GM12878 (cell line): ENCODE data around the gene CLIP2. TPM values are rescaled to one million over a fixed set of nuclear protein-coding genes. Genes with fewer than 3 reads are reported as not detected.

Experiments
- ATAC-seq: fragments of 200-7000 bp; cut with Tn5 transposase; 3 replicates; pipeline ENCODE4 v1.9.1; 2020; ENCODE audit warnings: mild to moderate bottlenecking, moderate library complexity
- BruUV-seq: library from RNA; stranded (reverse); fragments of 400-500 nt; replicated peaks from 2 replicates; lab custom pipeline; 2021; lab: Mats Ljungman, UMichigan
- CTCF ChIA-PET: fragments of 300-600 bp; sonication (Branson Sonifier 250); formaldehyde crosslinking; extraction: SDS; loops from one replicate; lab custom pipeline; 2021; ENCODE audit warnings: inconsistent platforms; lab: Yijun Ruan, JAX
- POLR2A ChIA-PET: fragments of 350-600 bp; formaldehyde crosslinking; extraction: SDS; loops from one replicate; lab custom pipeline; 2021; ENCODE audit warnings: inconsistent platforms; lab: Charles Lee
- RAD21 ChIA-PET: fragments of 300-600 bp; sonication (Branson Sonifier 250); formaldehyde crosslinking; loops from one replicate; lab custom pipeline; 2023; ENCODE audit warnings: antibody characterized with exemption; ENCODE audit not compliant: unreplicated experiment; lab: Charles Lee
- SMC1A ChIA-PET: fragments of 300-600 bp; sonication (Branson Sonifier 250); formaldehyde crosslinking; loops from one replicate; lab custom pipeline; 2023; ENCODE audit not compliant: unreplicated experiment, uncharacterized antibody; lab: Charles Lee
- DNase-seq: peaks from one replicate; pipeline ENCODE4 v3.0.0-alpha.2; 2011; ENCODE audit warnings: low read depth, low spot score
- FAIRE-seq: peaks from 3 replicates; lab custom pipeline; 2011; peaks lifted over from hg19 to GRCh38; lab: Jason Lieb, UNC
- H2AFZ ChIP-seq: 2 replicates; pipeline ENCODE4 v1.6.0; 2011; ENCODE audit warnings: low read depth, low read length, control low read depth; ENCODE audit not compliant: control insufficient read depth
- H3K27ac ChIP-seq: 2 replicates; pipeline ENCODE4 v1.5.1; 2011; ENCODE audit warnings: control low read depth; ENCODE audit not compliant: control insufficient read depth, insufficient read depth
- H3K27me3 ChIP-seq, 2 experiments: replicated peaks in 1 of 2; 2 replicates each; pipeline versions ENCODE4 v1.6.0 to v1.6.1; 2011; ENCODE audit warnings: low read length in 1 of 2; ENCODE audit not compliant: control insufficient read depth in 2 of 2, insufficient read depth in 2 of 2
- H3K36me3 ChIP-seq, 2 experiments: 2 replicates each; pipeline ENCODE4 v1.5.1; 2011; ENCODE audit warnings: low read length in 1 of 2; ENCODE audit not compliant: control insufficient read depth in 2 of 2, insufficient read depth in 2 of 2
- H3K4me1 ChIP-seq: 2 replicates; pipeline ENCODE4 v1.6.1; 2011; ENCODE audit warnings: mild to moderate bottlenecking, low read length, moderate library complexity, mixed read lengths; ENCODE audit not compliant: control insufficient read depth, insufficient read depth
- H3K4me2 ChIP-seq: 2 replicates; pipeline ENCODE4 v1.6.0; 2011; ENCODE audit warnings: control low read depth; ENCODE audit not compliant: control insufficient read depth, insufficient read depth
- H3K4me3 ChIP-seq: fragments of 200-600 bp; sonication (generic); 2 replicates; pipeline ENCODE4 v1.5.1; 2016
- H3K79me2 ChIP-seq: 2 replicates; pipeline ENCODE4 v1.6.0; 2011; ENCODE audit warnings: low read length; ENCODE audit not compliant: control insufficient read depth, insufficient read depth
- H3K9ac ChIP-seq: 2 replicates; pipeline ENCODE4 v1.8.0; 2011; ENCODE audit warnings: low read length, control low read depth, mixed read lengths; ENCODE audit not compliant: control insufficient read depth, insufficient read depth
- H3K9me3 ChIP-seq: replicated peaks from 3 replicates; pipeline ENCODE4 v1.5.1; 2011; ENCODE audit warnings: mild to moderate bottlenecking, low read length; ENCODE audit not compliant: control insufficient read depth, insufficient read depth
- H4K20me1 ChIP-seq: 2 replicates; pipeline ENCODE4 v1.6.0; 2011; ENCODE audit not compliant: control insufficient read depth, insufficient read depth
- GATAD2B ChIP-seq: fragments of 450-650 bp; conservative IDR thresholded peaks from 2 replicates; pipeline ENCODE4 v1.6.1; 2017; ENCODE audit warnings: low read depth, mild to moderate bottlenecking, moderate library complexity
- HCFC1 ChIP-seq: fragments of 150-350 bp; IDR thresholded peaks from 2 replicates; pipeline ENCODE4 v1.6.1; 2014; ENCODE audit warnings: low read length
- HDAC2 ChIP-seq: fragments of 200-600 bp; sonication (generic); IDR thresholded peaks from 2 replicates; pipeline ENCODE4 v1.6.1; 2017
- JUNB ChIP-seq: IDR thresholded peaks from 2 replicates; pipeline ENCODE4 v1.6.1; 2016; ENCODE audit warnings: antibody characterized with exemption, mild to moderate bottlenecking
- NR2C2 ChIP-seq: IDR thresholded peaks from 2 replicates; pipeline ENCODE4 v1.6.1; 2011; ENCODE audit warnings: borderline replicate concordance, low read depth; ENCODE audit not compliant: control insufficient read depth, insufficient read length
- RBBP5 ChIP-seq: fragments of 200-600 bp; sonication (generic); conservative IDR thresholded peaks from 2 replicates; pipeline ENCODE4 v1.6.1; 2016
- SMARCA5 ChIP-seq: fragments of 450-650 bp; IDR thresholded peaks from 2 replicates; pipeline ENCODE4 v1.6.1; 2017; ENCODE audit warnings: mild to moderate bottlenecking
- ZZZ3 ChIP-seq: IDR thresholded peaks from 2 replicates; pipeline ENCODE4 v1.6.1; 2011; ENCODE audit warnings: low read depth; ENCODE audit not compliant: control insufficient read depth, insufficient read length
- WGBS: methylation state at CpG from one replicate; pipeline ENCODE4 v1.1.6; 2016; ENCODE audit warnings: low lambda C conversion rate; ENCODE audit not compliant: insufficient replicate concordance, insufficient coverage; ENCODE audit errors: missing lambda C conversion rate; 5-methylcytosine and 5-hydroxymethylcytosine counted together
- in situ Hi-C: fragments of 300-500 bp; cut with MboI; formaldehyde crosslinking; loops from 9 replicates; pipeline ENCODE4 v1.14.3; 2018; ENCODE audit warnings: mixed read lengths
- intact Hi-C: fragments of 100-400 bp; cut with micrococcal nuclease; formaldehyde crosslinking; loops from one replicate; pipeline ENCODE4 v1.14.2; 2022; ENCODE audit not compliant: unreplicated experiment
- polyA plus RNA-seq, 11 experiments: library from polyadenylated mRNA; depleted of rRNA in 4 of 11; unstranded in 6 of 11; stranded (reverse) in 5 of 11; fragments of >200 nt; fragmentation: Nextera tagmentation in 4 of 11; fragmentation: Illumina TruSeq in 1 of 11; extraction: Ambion mirVana in 4 of 11; extraction: Trizol in 1 of 11; gene quantifications; 1 replicate in 1 of 11; 2 replicates in 10 of 11; pipeline versions ENCODE4 v1.2.1 to v1.2.3, GENCODE V29; 2011 to 2016; ENCODE audit warnings: inconsistent platforms in 2 of 11, missing spikeins in 2 of 11, low read depth in 1 of 11
- total RNA-seq, 4 experiments: library from RNA; depleted of rRNA in 3 of 4; stranded (reverse); fragments of >200 nt in 3 of 4; fragmentation: Illumina TruSeq in 1 of 4; extraction: Trizol in 1 of 4; gene quantifications; 2 replicates each; pipeline versions ENCODE4 v1.2.1 to v1.2.3, GENCODE V29; 2013 to 2021
- TF ChIP-seq, protein P1 (sequence below), 3 experiments: IDR thresholded peaks in 2 of 3; conservative IDR thresholded peaks in 1 of 3; 2 replicates each; pipeline ENCODE4 v1.5.1; 2011; ENCODE audit warnings: low read depth in 3 of 3, low read length in 3 of 3, mild to moderate bottlenecking in 3 of 3, control low read depth in 2 of 3, moderate library complexity in 2 of 3, inconsistent platforms in 1 of 3, mixed read lengths in 1 of 3; ENCODE audit not compliant: control insufficient read depth in 2 of 3, insufficient read depth in 1 of 3; ENCODE audit errors: extremely low read depth in 1 of 3
- TF ChIP-seq, protein P2 (sequence below): fragments of 450-650 bp; formaldehyde crosslinking; IDR thresholded peaks from 2 replicates; pipeline ENCODE4 v1.4.0; 2020; ENCODE audit warnings: mild to moderate bottlenecking, moderate library complexity
- TF ChIP-seq, protein P3 (sequence below): IDR thresholded peaks from 2 replicates; pipeline ENCODE4 v1.6.1; 2012; ENCODE audit warnings: mild to moderate bottlenecking, low read depth, low read length
- TF ChIP-seq, protein P4 (sequence below): IDR thresholded peaks from 2 replicates; pipeline ENCODE4 v1.6.1; 2012; ENCODE audit warnings: low read length, inconsistent platforms

Gene CLIP2
- total and polyA plus RNA-seq, 10 of the 15 experiments (the other 5 are each of a cell fraction or from before 2014, with no cell fraction given): 0.26 to 56.3 (median 21.0) TPM

DNA sequence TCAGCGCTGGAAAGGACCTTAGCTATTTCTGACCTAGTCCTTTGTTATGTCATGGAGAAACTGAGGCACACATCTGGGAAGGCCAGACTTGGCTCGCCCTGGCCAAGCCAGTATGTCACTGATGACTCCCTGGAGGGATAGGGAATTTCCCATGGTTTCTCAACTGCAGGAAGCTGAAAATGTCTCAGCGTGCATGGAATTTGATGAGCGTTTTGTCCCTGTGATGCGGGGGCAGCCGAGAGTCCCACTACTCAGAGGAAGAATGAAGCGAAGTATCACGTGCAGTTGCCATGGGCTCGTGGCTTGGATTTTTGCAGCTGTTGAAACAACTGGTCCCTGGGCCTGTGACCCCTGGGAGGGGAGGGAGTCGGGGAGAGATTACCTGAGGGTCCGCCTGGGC lies 44.8 kb downstream of the CLIP2 start:
- SMC1A ChIA-PET: no interaction called here
- intact Hi-C loops: no loop called here
- TF ChIP-seq HCFC1 (no peak), SMARCA5 (no peak), HDAC2 (no peak), NR2C2 (no peak), RBBP5 (no peak), JUNB (no peak), GATAD2B (no peak), ZZZ3 (no peak)
- TF ChIP-seq, protein P1, sequence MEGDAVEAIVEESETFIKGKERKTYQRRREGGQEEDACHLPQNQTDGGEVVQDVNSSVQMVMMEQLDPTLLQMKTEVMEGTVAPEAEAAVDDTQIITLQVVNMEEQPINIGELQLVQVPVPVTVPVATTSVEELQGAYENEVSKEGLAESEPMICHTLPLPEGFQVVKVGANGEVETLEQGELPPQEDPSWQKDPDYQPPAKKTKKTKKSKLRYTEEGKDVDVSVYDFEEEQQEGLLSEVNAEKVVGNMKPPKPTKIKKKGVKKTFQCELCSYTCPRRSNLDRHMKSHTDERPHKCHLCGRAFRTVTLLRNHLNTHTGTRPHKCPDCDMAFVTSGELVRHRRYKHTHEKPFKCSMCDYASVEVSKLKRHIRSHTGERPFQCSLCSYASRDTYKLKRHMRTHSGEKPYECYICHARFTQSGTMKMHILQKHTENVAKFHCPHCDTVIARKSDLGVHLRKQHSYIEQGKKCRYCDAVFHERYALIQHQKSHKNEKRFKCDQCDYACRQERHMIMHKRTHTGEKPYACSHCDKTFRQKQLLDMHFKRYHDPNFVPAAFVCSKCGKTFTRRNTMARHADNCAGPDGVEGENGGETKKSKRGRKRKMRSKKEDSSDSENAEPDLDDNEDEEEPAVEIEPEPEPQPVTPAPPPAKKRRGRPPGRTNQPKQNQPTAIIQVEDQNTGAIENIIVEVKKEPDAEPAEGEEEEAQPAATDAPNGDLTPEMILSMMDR (IDR thresholded peaks at IDR 0.05 in 2 of 3, conservative IDR thresholded peaks at IDR 0.05 in 1 of 3; ENCODE audit: control insufficient read depth in 2 of 3, extremely low read depth in 1 of 3, insufficient read depth in 1 of 3, low read depth in 3 of 3, low read length in 3 of 3): no peak
- TF ChIP-seq, protein P2, sequence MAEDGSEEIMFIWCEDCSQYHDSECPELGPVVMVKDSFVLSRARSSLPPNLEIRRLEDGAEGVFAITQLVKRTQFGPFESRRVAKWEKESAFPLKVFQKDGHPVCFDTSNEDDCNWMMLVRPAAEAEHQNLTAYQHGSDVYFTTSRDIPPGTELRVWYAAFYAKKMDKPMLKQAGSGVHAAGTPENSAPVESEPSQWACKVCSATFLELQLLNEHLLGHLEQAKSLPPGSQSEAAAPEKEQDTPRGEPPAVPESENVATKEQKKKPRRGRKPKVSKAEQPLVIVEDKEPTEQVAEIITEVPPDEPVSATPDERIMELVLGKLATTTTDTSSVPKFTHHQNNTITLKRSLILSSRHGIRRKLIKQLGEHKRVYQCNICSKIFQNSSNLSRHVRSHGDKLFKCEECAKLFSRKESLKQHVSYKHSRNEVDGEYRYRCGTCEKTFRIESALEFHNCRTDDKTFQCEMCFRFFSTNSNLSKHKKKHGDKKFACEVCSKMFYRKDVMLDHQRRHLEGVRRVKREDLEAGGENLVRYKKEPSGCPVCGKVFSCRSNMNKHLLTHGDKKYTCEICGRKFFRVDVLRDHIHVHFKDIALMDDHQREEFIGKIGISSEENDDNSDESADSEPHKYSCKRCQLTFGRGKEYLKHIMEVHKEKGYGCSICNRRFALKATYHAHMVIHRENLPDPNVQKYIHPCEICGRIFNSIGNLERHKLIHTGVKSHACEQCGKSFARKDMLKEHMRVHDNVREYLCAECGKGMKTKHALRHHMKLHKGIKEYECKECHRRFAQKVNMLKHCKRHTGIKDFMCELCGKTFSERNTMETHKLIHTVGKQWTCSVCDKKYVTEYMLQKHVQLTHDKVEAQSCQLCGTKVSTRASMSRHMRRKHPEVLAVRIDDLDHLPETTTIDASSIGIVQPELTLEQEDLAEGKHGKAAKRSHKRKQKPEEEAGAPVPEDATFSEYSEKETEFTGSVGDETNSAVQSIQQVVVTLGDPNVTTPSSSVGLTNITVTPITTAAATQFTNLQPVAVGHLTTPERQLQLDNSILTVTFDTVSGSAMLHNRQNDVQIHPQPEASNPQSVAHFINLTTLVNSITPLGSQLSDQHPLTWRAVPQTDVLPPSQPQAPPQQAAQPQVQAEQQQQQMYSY (CRISPR knock-in tag): no peak
- TF ChIP-seq, protein P3, sequence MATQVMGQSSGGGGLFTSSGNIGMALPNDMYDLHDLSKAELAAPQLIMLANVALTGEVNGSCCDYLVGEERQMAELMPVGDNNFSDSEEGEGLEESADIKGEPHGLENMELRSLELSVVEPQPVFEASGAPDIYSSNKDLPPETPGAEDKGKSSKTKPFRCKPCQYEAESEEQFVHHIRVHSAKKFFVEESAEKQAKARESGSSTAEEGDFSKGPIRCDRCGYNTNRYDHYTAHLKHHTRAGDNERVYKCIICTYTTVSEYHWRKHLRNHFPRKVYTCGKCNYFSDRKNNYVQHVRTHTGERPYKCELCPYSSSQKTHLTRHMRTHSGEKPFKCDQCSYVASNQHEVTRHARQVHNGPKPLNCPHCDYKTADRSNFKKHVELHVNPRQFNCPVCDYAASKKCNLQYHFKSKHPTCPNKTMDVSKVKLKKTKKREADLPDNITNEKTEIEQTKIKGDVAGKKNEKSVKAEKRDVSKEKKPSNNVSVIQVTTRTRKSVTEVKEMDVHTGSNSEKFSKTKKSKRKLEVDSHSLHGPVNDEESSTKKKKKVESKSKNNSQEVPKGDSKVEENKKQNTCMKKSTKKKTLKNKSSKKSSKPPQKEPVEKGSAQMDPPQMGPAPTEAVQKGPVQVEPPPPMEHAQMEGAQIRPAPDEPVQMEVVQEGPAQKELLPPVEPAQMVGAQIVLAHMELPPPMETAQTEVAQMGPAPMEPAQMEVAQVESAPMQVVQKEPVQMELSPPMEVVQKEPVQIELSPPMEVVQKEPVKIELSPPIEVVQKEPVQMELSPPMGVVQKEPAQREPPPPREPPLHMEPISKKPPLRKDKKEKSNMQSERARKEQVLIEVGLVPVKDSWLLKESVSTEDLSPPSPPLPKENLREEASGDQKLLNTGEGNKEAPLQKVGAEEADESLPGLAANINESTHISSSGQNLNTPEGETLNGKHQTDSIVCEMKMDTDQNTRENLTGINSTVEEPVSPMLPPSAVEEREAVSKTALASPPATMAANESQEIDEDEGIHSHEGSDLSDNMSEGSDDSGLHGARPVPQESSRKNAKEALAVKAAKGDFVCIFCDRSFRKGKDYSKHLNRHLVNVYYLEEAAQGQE: no peak
- TF ChIP-seq, protein P4, sequence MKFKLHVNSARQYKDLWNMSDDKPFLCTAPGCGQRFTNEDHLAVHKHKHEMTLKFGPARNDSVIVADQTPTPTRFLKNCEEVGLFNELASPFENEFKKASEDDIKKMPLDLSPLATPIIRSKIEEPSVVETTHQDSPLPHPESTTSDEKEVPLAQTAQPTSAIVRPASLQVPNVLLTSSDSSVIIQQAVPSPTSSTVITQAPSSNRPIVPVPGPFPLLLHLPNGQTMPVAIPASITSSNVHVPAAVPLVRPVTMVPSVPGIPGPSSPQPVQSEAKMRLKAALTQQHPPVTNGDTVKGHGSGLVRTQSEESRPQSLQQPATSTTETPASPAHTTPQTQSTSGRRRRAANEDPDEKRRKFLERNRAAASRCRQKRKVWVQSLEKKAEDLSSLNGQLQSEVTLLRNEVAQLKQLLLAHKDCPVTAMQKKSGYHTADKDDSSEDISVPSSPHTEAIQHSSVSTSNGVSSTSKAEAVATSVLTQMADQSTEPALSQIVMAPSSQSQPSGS: no peak
- CTCF ChIA-PET: interaction anchor here (0.5 kb wide), 1 partner anchor 562 kb away, joined by 3 read pairs; no protein-coding TSS in a partner anchor
- no peak for ATAC-seq
- no peaks in the 10 kb centered on the region for H3K27me3 ChIP-seq
- H3K4me3 ChIP-seq: no peak overlapping the region
- H3K27ac ChIP-seq: no peak overlapping the region
- no peak for FAIRE-seq
- H4K20me1 ChIP-seq: no peaks in the 10 kb centered on the region
- H3K9me3 ChIP-seq: no peaks in the 10 kb centered on the region; the same call in 2 of the 3 replicates
- no peak overlapping the region for H3K4me2 ChIP-seq
- no peak overlapping the region for H3K9ac ChIP-seq
- peaks cover 5 to 9% of the 10 kb centered on the region in 2 experiments for H3K36me3 ChIP-seq
- H2AFZ ChIP-seq: no peak overlapping the region
- POLR2A ChIA-PET: no interaction called here
- in situ Hi-C loops: no loop called here
- TSS peak; percentile 35 for BruUV-seq
- DNase-seq: no peak
- no peaks in the 10 kb centered on the region; the same call in 1 of the 2 replicates for H3K79me2 ChIP-seq
- H3K4me1 ChIP-seq: no peaks in the 10 kb centered on the region
- RAD21 ChIA-PET: no interaction called here
- WGBS: 86% methylated on average over 11 of the region's 11 CpGs
